Astrocyte (in vitro differentiated cells and primary cell): ENCODE data around the gene CCDC157. TPM values are rescaled to one million over a fixed set of nuclear protein-coding genes. Genes with fewer than 3 reads are reported as not detected.

Experiments used
- DNase-seq: peaks from one replicate; pipeline ENCODE4 v3.0.0-alpha.2; 2010; ENCODE audit warnings: low read depth
- FAIRE-seq: peaks from 2 replicates; lab custom pipeline; 2011; peaks lifted over from hg19 to GRCh38; lab: Jason Lieb, UNC
- H2AFZ ChIP-seq: 2 replicates; pipeline ENCODE4 v1.6.0; 2012; ENCODE audit warnings: low read depth, low read length, inconsistent platforms
- H3K27ac ChIP-seq: 2 replicates; pipeline ENCODE4 v1.5.1; 2011; ENCODE audit warnings: low read depth, low read length, inconsistent platforms
- H3K27me3 ChIP-seq: 2 replicates; pipeline ENCODE4 v1.6.0; 2011; ENCODE audit warnings: low read length, inconsistent platforms; ENCODE audit not compliant: insufficient read depth
- H3K36me3 ChIP-seq: 2 replicates; pipeline ENCODE4 v1.5.1; 2011; ENCODE audit warnings: low read length, inconsistent platforms; ENCODE audit not compliant: insufficient read depth
- H3K4me1 ChIP-seq: 2 replicates; pipeline ENCODE4 v1.5.1; 2011; ENCODE audit warnings: low read length, inconsistent platforms; ENCODE audit not compliant: insufficient read depth
- H3K4me2 ChIP-seq: 2 replicates; pipeline ENCODE4 v1.6.0; 2012; ENCODE audit warnings: low read length, inconsistent platforms
- H3K4me3 ChIP-seq: 2 replicates; pipeline ENCODE4 v1.5.1; 2011; ENCODE audit warnings: low read depth, mild to moderate bottlenecking, low read length, inconsistent platforms; ENCODE audit not compliant: insufficient read depth
- H3K79me2 ChIP-seq: 2 replicates; pipeline ENCODE4 v1.6.0; 2012; ENCODE audit warnings: mild to moderate bottlenecking, low read length, inconsistent platforms; ENCODE audit not compliant: insufficient read depth
- H3K9ac ChIP-seq: 2 replicates; pipeline ENCODE4 v1.6.0; 2012; ENCODE audit warnings: mild to moderate bottlenecking, low read length, inconsistent platforms
- H3K9me3 ChIP-seq: 2 replicates; pipeline ENCODE4 v1.5.1; 2012; ENCODE audit warnings: low read depth, mild to moderate bottlenecking, low read length, inconsistent platforms; ENCODE audit not compliant: insufficient read depth
- H4K20me1 ChIP-seq: 2 replicates; pipeline ENCODE4 v1.6.0; 2012; ENCODE audit warnings: low read length, inconsistent platforms; ENCODE audit not compliant: insufficient read depth
- H3K27ac Mint-ChIP-seq: one replicate; pipeline ENCODE4 v1.8.0; 2021; ENCODE audit warnings: mild to moderate bottlenecking, mixed read lengths; ENCODE audit not compliant: unreplicated experiment
- H3K27me3 Mint-ChIP-seq: one replicate; pipeline ENCODE4 v1.8.0; 2021; ENCODE audit warnings: low read depth, mixed read lengths; ENCODE audit not compliant: unreplicated experiment
- H3K36me3 Mint-ChIP-seq: one replicate; pipeline ENCODE4 v1.8.0; 2021; ENCODE audit warnings: low read depth, mixed read lengths; ENCODE audit not compliant: unreplicated experiment
- H3K4me1 Mint-ChIP-seq: one replicate; pipeline ENCODE4 v1.8.0; 2021; ENCODE audit warnings: low read depth, mixed read lengths; ENCODE audit not compliant: unreplicated experiment
- H3K4me3 Mint-ChIP-seq: one replicate; pipeline ENCODE4 v1.8.0; 2021; ENCODE audit warnings: mild to moderate bottlenecking, moderate library complexity, mixed read lengths; ENCODE audit not compliant: unreplicated experiment
- H3K9me3 Mint-ChIP-seq: one replicate; pipeline ENCODE4 v1.8.0; 2021; ENCODE audit warnings: mild to moderate bottlenecking, mixed read lengths; ENCODE audit not compliant: unreplicated experiment
- EZH2 ChIP-seq: IDR thresholded peaks from 2 replicates; pipeline ENCODE4 v1.6.1; 2012; ENCODE audit warnings: mild to moderate bottlenecking, low read length, inconsistent platforms; ENCODE audit not compliant: insufficient read depth
- total RNA-seq: library from RNA; stranded (reverse); gene quantifications from 2 replicates; pipeline ENCODE4 v1.2.1, GENCODE V29; 2021
- TF ChIP-seq, protein P1 (sequence below): IDR thresholded peaks from 2 replicates; pipeline ENCODE4 v1.5.1; 2011; ENCODE audit warnings: low read depth, mild to moderate bottlenecking, inconsistent platforms, low read length, moderate library complexity; ENCODE audit not compliant: insufficient read depth

The CCDC157 gene
- total RNA-seq, 1 donor from 2014 or later = 2.9 TPM

DNA sequence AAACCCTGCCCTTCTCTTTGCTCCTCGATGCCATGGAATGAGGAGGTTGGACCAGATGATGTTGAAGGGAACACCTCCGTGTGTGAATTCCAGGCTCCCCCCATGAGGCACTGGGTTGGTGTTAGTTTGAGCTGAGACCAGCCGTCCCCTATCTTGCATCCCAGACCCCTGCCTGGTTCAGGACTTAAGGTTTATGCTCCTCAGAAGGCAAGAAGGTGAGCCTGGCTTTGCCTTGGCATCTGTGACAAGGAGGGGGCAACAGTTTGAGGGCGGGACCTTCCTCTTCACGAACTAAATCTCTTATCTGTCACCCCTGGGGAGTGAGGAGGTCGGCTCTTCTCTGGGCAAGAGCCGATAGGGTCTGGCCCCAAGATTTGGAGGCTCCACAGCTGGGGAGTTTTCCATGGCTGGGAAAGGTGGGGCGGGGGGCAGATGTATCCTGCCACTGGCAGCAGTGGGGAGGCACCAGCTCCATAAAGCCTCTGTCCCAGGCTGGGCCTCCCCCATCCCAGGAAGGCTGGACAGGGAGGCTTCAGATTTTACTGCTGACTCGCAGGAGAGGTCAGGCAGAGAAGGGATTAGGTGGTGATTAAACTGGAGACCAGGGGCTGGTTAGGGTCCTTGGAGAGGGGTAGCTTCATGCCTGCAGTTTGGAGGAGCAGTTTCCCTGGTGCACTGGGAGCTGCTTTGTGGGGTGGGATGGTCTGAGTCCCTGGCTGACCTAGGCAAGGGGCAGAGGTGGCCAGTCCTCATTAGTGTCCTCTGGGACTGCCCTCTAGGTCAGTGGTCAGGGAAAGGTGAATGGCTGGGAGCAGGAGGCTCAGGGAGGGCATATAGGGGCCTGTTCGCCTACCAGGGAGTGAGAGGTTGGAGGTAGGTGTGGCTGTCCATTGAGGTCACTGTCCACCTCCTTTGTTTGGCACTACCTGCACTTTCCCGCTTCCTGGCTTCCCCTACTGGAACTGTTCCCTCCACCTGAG lies 41.1 kb downstream of the CCDC157 start:
- H3K27ac ChIP-seq = no peak overlapping the region
- TF ChIP-seq EZH2 = no peak
- TF ChIP-seq, protein P1, sequence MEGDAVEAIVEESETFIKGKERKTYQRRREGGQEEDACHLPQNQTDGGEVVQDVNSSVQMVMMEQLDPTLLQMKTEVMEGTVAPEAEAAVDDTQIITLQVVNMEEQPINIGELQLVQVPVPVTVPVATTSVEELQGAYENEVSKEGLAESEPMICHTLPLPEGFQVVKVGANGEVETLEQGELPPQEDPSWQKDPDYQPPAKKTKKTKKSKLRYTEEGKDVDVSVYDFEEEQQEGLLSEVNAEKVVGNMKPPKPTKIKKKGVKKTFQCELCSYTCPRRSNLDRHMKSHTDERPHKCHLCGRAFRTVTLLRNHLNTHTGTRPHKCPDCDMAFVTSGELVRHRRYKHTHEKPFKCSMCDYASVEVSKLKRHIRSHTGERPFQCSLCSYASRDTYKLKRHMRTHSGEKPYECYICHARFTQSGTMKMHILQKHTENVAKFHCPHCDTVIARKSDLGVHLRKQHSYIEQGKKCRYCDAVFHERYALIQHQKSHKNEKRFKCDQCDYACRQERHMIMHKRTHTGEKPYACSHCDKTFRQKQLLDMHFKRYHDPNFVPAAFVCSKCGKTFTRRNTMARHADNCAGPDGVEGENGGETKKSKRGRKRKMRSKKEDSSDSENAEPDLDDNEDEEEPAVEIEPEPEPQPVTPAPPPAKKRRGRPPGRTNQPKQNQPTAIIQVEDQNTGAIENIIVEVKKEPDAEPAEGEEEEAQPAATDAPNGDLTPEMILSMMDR = no peak
- H3K9me3 Mint-ChIP-seq = no peaks in the 10 kb centered on the region
- H3K36me3 ChIP-seq = no peaks in the 10 kb centered on the region
- peak overlapping the region; percentile 87 for H3K4me3 ChIP-seq
- peaks cover 5% of the 10 kb centered on the region for H3K36me3 Mint-ChIP-seq
- peaks cover 46% of the 10 kb centered on the region for H4K20me1 ChIP-seq
- no peak overlapping the region for H3K27ac Mint-ChIP-seq
- H2AFZ ChIP-seq = peak overlapping the region; percentile 78
- no peaks in the 10 kb centered on the region for H3K9me3 ChIP-seq
- peaks cover 6% of the 10 kb centered on the region for H3K27me3 Mint-ChIP-seq
- peaks cover 22% of the 10 kb centered on the region for H3K4me1 ChIP-seq
- H3K27me3 ChIP-seq = no peaks in the 10 kb centered on the region
- H3K4me1 Mint-ChIP-seq = peaks cover 17% of the 10 kb centered on the region
- no peak for DNase-seq
- H3K79me2 ChIP-seq = peaks cover 57% of the 10 kb centered on the region
- peak overlapping the region; percentile 84 for H3K4me3 Mint-ChIP-seq
- peak overlapping the region; percentile 100 for H3K4me2 ChIP-seq
- no peak for FAIRE-seq
- H3K9ac ChIP-seq = peak overlapping the region; percentile 84

DNA sequence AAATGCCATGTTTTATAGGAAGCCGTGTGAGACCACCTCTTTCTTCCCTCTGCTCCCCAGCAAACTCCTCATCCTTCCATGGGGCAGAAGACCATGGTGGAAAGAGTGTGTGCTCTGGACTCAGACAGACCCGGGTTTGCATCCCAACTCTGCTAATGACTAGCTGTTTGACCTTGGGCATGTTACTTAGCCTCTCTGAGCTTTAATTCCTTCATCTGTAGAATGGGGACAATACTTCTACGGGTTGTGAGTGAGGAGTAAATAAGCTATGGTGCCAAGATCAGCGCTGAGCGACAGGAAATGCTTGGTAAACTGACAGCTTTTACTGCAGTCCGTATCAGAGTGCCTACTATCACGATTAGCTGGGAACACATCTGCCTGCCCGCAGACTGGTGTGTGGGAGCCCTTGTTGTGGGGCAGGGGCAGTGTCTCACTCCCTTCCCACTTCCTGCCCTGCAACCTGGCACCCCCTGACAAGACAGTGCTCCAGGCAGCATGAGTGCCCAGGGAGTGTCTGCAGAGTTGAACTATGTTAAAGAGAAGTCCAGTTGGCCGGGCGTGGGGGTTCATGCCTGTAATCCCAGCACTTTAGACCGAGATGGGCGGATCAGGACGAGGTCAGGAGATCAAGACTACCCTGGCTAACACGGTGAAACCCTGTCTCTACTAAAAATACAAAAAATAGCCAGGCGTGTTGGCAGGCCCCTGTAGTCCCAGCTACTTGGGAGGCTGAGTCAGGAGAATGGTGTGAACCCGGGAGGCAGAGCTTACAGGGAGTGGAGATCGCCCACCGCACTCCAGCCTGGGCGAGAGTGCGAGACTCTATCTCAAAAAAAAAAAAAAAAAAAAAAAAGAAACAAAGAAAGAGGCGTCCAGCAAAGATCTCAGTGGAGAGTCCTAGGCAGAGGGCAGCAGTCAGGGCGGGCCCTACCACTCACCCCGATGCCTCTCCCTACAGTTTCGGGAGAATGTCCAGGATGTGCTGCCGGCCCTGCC lies 42.2 kb downstream of the CCDC157 start:
- Histone ChIP-seq H3K9me3 (no peaks in the 10 kb centered on the region), H3K4me1 (peaks cover 21% of the 10 kb centered on the region), H2AFZ (no peak overlapping the region), H3K27me3 (no peaks in the 10 kb centered on the region), H3K9ac (peak overlapping the region; percentile 84), H3K4me2 (peak overlapping the region; percentile 100), H3K79me2 (peaks cover 64% of the 10 kb centered on the region), H3K36me3 (peaks cover 3% of the 10 kb centered on the region), H3K4me3 (peak overlapping the region; percentile 87), H3K27ac (no peak overlapping the region), H4K20me1 (peaks cover 52% of the 10 kb centered on the region)
- Mint-ChIP-seq H3K27me3 (peaks cover 6% of the 10 kb centered on the region), H3K9me3 (no peaks in the 10 kb centered on the region), H3K27ac (no peak overlapping the region), H3K4me3 (peak overlapping the region; percentile 67), H3K4me1 (peaks cover 17% of the 10 kb centered on the region), H3K36me3 (peaks cover 5% of the 10 kb centered on the region)
- TF ChIP-seq EZH2 = no peak
- TF ChIP-seq, protein P1 = no peak
- no peak for DNase-seq
- no peak for FAIRE-seq
